NB4 (cell line): ENCODE data around the gene PKDCC.

Experiments
- DNase-seq: peaks from one replicate; pipeline ENCODE4 v3.0.0; 2010; ENCODE audit warnings: low read depth
- H3K4me3 ChIP-seq: one replicate; pipeline ENCODE4 v1.5.1; 2011; ENCODE audit warnings: mild to moderate bottlenecking, low read depth, low read length, moderate library complexity
- MYC ChIP-seq: IDR thresholded peaks from 2 replicates; pipeline ENCODE4 v1.6.1; 2011; ENCODE audit warnings: low read depth, low read length
- POLR2A ChIP-seq: IDR thresholded peaks from 2 replicates; pipeline ENCODE4 v1.6.1; 2011; ENCODE audit warnings: mild to moderate bottlenecking; ENCODE audit not compliant: insufficient read length; ENCODE audit errors: extremely low read depth
- TF ChIP-seq, protein P1 (sequence below): IDR thresholded peaks from one replicate; pipeline ENCODE4 v1.5.1; 2012; ENCODE audit warnings: low read depth, low read length
- TF ChIP-seq, protein P2 (sequence below): IDR thresholded peaks from 2 replicates; pipeline ENCODE4 v1.6.1; 2011; ENCODE audit warnings: low read depth, low read length

Gene PKDCC

DNA sequence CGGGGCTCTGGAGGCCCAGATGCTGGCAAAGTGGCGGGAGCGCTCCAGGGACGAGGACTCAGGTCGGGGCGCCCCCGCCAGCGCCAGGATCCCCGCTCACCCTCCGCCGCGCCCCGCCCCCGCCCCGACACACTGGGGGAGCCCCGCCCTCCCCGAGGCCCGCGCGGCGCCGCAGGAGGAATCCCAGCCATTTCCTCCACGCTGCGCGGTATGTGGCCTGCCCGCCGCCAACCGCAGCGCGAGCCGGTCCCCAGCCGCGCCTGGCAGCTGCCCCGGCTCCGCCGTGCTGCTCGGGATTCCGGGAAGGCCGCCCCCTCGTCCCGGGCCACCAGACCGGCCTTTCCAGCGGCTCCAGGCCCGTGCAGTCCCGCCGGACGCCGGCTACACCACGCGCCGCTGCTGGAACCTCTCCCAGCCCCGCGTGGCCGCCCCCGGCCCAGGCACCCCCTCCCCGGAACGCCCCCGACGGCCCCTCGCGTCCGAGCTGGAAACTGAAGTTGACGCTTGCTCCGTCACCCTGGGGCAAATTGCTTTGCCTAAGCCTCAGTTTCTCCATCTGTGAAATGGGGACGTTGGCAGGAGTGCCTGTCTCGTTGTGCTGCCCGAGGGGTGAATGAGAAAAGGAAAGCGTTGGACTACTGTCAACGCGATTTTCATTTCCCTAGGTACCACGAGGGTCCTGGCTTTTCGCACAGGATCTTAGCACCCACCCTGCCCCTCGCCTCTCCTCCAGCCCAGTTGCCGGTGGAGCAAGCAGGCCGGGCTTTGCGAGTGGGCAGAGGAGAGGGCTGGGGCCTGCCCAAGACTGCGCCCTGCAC is 53.6 kb downstream of the PKDCC start:
- DNase-seq, result peak; percentile 37
- TF ChIP-seq, protein P1, sequence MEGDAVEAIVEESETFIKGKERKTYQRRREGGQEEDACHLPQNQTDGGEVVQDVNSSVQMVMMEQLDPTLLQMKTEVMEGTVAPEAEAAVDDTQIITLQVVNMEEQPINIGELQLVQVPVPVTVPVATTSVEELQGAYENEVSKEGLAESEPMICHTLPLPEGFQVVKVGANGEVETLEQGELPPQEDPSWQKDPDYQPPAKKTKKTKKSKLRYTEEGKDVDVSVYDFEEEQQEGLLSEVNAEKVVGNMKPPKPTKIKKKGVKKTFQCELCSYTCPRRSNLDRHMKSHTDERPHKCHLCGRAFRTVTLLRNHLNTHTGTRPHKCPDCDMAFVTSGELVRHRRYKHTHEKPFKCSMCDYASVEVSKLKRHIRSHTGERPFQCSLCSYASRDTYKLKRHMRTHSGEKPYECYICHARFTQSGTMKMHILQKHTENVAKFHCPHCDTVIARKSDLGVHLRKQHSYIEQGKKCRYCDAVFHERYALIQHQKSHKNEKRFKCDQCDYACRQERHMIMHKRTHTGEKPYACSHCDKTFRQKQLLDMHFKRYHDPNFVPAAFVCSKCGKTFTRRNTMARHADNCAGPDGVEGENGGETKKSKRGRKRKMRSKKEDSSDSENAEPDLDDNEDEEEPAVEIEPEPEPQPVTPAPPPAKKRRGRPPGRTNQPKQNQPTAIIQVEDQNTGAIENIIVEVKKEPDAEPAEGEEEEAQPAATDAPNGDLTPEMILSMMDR, result no peak
- no peak for TF ChIP-seq MYC
- TF ChIP-seq, protein P2, sequence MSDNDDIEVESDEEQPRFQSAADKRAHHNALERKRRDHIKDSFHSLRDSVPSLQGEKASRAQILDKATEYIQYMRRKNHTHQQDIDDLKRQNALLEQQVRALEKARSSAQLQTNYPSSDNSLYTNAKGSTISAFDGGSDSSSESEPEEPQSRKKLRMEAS, result no peak
- TF ChIP-seq POLR2A, result no peak
- no peak overlapping the region for H3K4me3 ChIP-seq

DNA sequence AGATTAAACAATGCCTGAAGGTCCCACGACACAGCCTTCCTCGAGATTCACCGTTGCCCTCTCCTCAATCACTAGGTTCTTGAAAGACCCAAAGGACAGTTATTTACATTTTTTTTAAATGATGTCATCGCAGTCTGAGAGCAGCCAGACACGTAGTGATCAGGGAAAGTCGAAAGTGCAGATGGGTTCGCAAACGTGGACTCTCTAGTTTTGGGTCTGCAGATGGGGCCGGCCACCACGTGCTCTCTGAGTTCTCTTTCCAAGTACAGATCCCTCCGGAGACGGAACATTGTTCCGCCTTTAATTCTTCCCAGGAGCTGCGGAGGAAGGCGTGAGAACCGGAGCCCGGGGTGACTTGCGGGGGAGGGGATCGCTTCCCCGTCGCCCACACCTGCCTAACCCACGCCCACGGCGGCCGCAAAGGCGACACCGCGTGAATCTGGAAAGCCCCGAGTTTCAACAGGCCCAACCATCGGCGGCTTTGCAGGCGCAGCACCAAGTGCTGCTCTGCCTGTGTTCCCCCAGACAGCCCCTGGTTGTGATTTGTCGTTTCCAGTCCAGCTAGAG is 54.3 kb downstream of the PKDCC start:
- DNase-seq, result no peak
- no peak overlapping the region for H3K4me3 ChIP-seq
- TF ChIP-seq MYC (no peak), POLR2A (no peak)
- TF ChIP-seq, protein P1, result no peak
- TF ChIP-seq, protein P2, result no peak

DNA sequence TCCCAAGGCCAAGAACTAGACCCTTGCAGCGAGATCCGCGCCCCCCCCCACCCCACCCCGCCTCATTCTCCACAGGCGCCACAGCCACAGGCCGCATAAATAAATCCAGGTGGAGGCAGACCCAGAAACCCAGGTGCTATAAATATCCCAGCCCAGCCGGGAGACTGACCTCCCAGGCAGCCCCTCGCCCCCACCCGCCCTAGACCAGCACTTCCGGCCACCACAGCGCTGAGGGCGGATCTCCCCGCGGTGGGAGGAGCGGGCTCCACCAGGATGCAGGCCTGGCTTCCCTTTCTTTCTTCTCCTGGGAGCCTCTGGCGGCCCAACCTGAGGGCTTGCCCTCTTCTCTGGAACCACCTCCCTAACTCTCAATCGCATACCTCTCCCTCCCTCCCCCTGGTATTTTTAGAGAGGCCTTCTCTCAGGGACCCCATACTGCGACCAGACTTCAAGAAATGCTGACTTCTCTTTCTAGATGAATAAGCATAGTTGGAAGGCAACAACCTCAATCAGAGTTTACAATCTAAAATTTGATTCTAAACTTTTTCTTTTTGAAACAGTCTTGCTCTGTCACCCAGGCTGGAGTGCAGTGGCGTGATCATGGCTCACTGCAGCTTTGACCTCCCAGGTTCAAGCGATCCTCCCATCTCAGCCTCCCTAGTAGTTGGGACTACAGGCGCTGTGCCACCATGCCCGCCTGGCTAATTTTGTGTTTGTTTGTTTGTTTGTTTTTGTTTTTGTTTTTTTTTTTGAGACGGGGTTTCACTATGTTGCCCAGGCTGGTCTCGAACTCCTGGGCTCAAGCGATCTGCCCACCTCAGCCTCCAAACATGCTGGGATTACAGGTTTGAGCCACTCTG is 55.0 kb downstream of the PKDCC start:
- TF ChIP-seq, protein P2, result no peak
- no peak for TF ChIP-seq MYC
- no peak for TF ChIP-seq POLR2A
- TF ChIP-seq, protein P1, result no peak
- no peak for DNase-seq
- no peak overlapping the region for H3K4me3 ChIP-seq

DNA sequence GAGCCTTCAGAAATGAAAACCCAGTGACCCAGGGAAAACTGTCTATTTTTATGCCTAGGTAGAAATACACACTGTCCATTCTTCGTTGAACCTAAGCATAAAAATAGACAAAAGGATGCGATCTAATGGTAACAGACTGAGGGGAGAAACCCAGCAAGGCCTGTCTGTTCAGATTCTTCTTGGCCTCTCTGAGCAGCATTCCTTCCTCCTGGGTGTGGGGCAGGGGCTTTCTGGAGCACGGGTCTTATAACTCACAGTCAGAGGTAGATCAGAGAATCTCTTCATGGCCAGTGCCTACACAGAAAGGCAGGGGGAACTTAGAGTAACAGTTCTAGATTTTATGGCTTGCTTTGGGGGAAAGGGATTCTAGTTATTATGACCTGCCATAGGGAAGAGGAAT is 56.0 kb downstream of the PKDCC start:
- DNase-seq, result no peak
- no peak overlapping the region for H3K4me3 ChIP-seq
- TF ChIP-seq, protein P1, result no peak
- TF ChIP-seq, protein P2, result no peak
- TF ChIP-seq POLR2A, result no peak
- TF ChIP-seq MYC, result no peak

DNA sequence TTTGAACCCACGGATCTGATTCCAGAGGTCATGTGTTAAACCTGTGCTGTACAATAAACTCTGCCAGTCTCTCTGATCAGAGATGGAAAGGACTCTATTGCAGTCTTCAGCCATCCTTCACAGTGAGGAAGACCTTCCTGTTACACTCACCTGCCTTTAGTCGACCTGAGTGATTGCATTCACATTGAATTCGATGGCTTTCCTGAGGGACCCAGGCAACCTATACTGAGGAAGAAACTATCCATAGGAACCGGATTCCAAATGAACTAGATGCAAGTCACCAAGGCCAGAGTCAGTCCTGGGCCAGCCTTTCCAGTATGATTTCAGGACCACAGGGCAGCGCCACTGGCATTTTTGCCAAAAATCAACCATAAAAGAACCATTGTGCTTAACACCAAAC is 56.8 kb downstream of the PKDCC start:
- no peak for DNase-seq
- H3K4me3 ChIP-seq, result no peak overlapping the region
- no peak for TF ChIP-seq MYC
- TF ChIP-seq POLR2A, result no peak
- TF ChIP-seq, protein P2, result no peak
- TF ChIP-seq, protein P1, result no peak
